ENCODE measurements around the gene OR10A4. TPM values are rescaled to one million over a fixed set of nuclear protein-coding genes. Genes with fewer than 3 reads are reported as not detected.

Gene OR10A4
- total and polyA plus RNA-seq, 8 donors, result not detected

- H3K27ac ChIP-seq, result no peak overlapping the region
- H3K4me3 ChIP-seq, result no peak overlapping the region
- peaks cover 5 to 23% of the 10 kb centered on the region in 2 donors for H3K9me3 ChIP-seq
- H3K4me1 ChIP-seq, result no peaks in the 10 kb centered on the region
- H3K27me3 ChIP-seq, result no peaks in the 10 kb centered on the region
- no peaks in the 10 kb centered on the region for H3K36me3 ChIP-seq
- intact Hi-C loops (cut with DNase I), result no loop called here
- DNase-seq (no peak), ATAC-seq (no peak)
- TF ChIP-seq CTCF (IDR thresholded peaks at IDR 0.05), result no peak
These were observed 19.6 kb upstream of the OR10A4 start for GRCh38 chr11:6856871-6857270.

- H3K4me1 ChIP-seq, result no peaks in the 10 kb centered on the region
- H3K9me3 ChIP-seq, result no peaks in the 10 kb centered on the region
- H3K27me3 ChIP-seq, result no peaks in the 10 kb centered on the region
- no peak within 1 kb of the TSS for H3K4me3 ChIP-seq
- H3K27ac ChIP-seq, result no peak within 1 kb of the TSS
- no peak for DNase-seq
- no peak for ATAC-seq
- H3K36me3 ChIP-seq, result no peaks in the 10 kb centered on the region
- intact Hi-C loops (cut with DNase I), result no loop called here
- no peak for TF ChIP-seq CTCF (IDR thresholded peaks at IDR 0.05)
These were observed 13.5 kb upstream of the OR10A4 start, which contains the start of gene OR10A2 for GRCh38 chr11:6862961-6863360. Gene OR10A2, plus strand, starts transcription at chr11:6863057. Its CDS starts 6,698 bp downstream, at chr11:6869755.

GRCh38 chr11:6864438-6864837 is 12.0 kb upstream of the OR10A4 start:
- Histone ChIP-seq H3K27me3 (no peaks in the 10 kb centered on the region), H3K9me3 (no peaks in the 10 kb centered on the region), H3K4me1 (no peaks in the 10 kb centered on the region), H3K27ac (no peak overlapping the region), H3K36me3 (no peaks in the 10 kb centered on the region), H3K4me3 (no peak overlapping the region)
- ATAC-seq, result no peak
- DNase-seq, result no peak
- no peak for TF ChIP-seq CTCF (IDR thresholded peaks at IDR 0.05)
- intact Hi-C loops (cut with DNase I), result no loop called here

- Histone ChIP-seq H3K27me3 (no peaks in the 10 kb centered on the region), H3K4me3 (no peak overlapping the region), H3K4me1 (no peaks in the 10 kb centered on the region), H3K27ac (no peak overlapping the region), H3K36me3 (no peaks in the 10 kb centered on the region), H3K9me3 (no peaks in the 10 kb centered on the region)
- DNase-seq (no peak), ATAC-seq (no peak)
- TF ChIP-seq CTCF (IDR thresholded peaks at IDR 0.05), result no peak
- intact Hi-C loops (cut with DNase I), result no loop called here
These were observed 5.1 kb upstream of the OR10A4 start for GRCh38 chr11:6871278-6871677.

GRCh38 chr11:6875761-6876160 is 664 bp upstream of the OR10A4 start:
- no peak for DNase-seq
- Histone ChIP-seq H3K4me1 (no peaks in the 10 kb centered on the region), H3K27me3 (no peaks in the 10 kb centered on the region), H3K36me3 (no peaks in the 10 kb centered on the region), H3K9me3 (peaks cover 0 to 2% of the 10 kb centered on the region in 2 donors), H3K4me3 (no peak overlapping the region), H3K27ac (no peak overlapping the region)
- no peak for TF ChIP-seq CTCF (IDR thresholded peaks at IDR 0.05)
- intact Hi-C loops (cut with DNase I), result no loop called here
- ATAC-seq, result no peak
